GM20000 (cell line): ENCODE data around the gene CFAP45.
"Not testable (repeated sequence)": the region's sequence is repeated elsewhere in the genome, so short reads cannot be mapped to it uniquely, and the experiment has no call there.

Source experiments
- DNase-seq: peaks from one replicate; pipeline ENCODE4 v3.0.0; 2012; ENCODE audit warnings: low spot score
- TF ChIP-seq, protein P1 (sequence below): IDR thresholded peaks from 2 replicates; pipeline ENCODE4 v1.5.1; 2012; ENCODE audit warnings: mild to moderate bottlenecking, control low read depth; ENCODE audit errors: extremely low read depth, missing control alignments

CFAP45 gene

DNA sequence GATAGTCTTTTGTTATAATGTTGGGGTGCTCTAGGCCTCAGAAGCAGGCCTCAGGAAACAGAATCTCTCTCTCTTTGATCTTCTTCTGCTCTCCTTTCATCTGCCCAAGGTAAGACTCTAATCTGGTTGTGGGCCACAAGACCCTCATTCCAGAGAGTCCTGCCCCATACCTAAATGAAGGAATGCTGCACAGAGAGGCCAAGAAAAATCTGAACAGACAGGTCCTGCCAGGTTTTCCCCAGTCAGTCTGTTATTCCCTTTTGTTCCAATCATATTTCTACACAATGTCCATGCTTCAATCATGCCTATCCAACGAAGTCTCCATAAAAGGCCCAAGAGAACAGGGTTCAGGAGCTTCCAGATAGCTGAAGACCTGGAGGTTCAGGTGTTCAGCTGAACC lies 7.0 kb upstream of the CFAP45 start:
- TF ChIP-seq, protein P1, sequence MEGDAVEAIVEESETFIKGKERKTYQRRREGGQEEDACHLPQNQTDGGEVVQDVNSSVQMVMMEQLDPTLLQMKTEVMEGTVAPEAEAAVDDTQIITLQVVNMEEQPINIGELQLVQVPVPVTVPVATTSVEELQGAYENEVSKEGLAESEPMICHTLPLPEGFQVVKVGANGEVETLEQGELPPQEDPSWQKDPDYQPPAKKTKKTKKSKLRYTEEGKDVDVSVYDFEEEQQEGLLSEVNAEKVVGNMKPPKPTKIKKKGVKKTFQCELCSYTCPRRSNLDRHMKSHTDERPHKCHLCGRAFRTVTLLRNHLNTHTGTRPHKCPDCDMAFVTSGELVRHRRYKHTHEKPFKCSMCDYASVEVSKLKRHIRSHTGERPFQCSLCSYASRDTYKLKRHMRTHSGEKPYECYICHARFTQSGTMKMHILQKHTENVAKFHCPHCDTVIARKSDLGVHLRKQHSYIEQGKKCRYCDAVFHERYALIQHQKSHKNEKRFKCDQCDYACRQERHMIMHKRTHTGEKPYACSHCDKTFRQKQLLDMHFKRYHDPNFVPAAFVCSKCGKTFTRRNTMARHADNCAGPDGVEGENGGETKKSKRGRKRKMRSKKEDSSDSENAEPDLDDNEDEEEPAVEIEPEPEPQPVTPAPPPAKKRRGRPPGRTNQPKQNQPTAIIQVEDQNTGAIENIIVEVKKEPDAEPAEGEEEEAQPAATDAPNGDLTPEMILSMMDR, result no peak
- no peak for DNase-seq

DNA sequence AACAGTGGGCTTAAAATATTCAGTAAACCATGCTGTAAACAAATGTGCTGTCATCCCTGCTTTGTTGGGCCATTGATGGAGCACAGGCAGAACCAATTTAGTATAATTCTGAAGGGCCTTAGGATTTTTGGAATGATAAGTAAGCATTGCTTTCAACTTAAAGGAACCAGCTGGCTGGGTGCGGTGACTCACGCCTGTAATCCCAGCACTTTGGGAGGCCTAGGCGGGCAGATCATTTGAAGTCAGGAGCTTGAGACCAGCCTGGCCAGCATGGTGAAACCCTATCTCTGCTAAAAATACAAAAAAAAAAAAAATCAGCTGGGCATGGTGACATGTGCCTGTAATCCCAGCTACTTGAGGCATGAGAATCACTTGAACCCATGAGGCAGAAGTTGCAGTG lies 4.1 kb upstream of the CFAP45 start:
- DNase-seq, result not testable (repeated sequence)

DNA sequence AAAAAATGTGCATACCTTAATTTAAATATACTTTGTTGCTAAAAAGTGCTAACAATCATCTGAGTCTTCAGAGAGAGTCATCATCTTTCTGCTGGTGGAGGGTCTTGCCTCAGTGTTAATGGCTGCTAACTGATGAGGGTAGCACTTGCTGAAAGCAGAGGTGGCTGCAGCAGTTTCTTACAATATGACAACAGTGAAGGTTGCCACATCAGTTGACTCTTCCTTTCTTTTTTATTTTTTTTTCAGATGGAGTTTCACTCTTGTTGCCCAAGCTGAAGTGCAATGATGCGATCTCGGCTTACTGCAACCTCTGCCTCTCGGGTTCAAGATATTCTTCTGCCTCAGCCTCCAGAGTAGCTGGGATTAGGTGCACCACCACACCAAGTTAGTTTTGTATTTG lies 2.6 kb upstream of the CFAP45 start:
- no peak for DNase-seq
- TF ChIP-seq, protein P1, result no peak

- TF ChIP-seq, protein P1, result no peak
- DNase-seq, result no peak
Observed at GRCh38 chr1:159900755-159901360, 893 bp upstream of the CFAP45 start.

GRCh38 chr1:159899634-159900033 lies 331 bp downstream of the CFAP45 start:
- not testable (repeated sequence) for DNase-seq

DNA sequence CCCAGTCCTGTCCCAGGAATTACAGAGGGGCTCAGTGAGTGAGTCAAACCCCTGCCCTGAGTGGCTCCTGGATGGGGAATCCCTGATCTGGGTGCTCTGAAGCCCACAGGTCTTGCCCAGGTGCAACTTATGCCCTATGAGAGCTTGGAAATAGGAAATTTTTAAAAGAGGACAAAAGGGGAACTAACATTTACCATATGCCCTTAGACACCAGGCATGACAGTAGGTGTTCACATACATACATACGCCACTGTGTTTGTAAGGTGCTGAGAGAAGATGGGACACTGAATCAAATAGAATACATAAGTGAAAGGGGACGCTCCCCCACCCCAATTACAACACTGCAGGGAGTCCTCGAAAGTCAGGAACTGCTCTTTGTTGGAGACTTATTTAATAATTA lies 1.4 kb downstream of the CFAP45 start:
- no peak for DNase-seq
- TF ChIP-seq, protein P1, result no peak

GRCh38 chr1:159897962-159898361 lies 2.0 kb downstream of the CFAP45 start:
- TF ChIP-seq, protein P1, result no peak
- no peak for DNase-seq

DNA sequence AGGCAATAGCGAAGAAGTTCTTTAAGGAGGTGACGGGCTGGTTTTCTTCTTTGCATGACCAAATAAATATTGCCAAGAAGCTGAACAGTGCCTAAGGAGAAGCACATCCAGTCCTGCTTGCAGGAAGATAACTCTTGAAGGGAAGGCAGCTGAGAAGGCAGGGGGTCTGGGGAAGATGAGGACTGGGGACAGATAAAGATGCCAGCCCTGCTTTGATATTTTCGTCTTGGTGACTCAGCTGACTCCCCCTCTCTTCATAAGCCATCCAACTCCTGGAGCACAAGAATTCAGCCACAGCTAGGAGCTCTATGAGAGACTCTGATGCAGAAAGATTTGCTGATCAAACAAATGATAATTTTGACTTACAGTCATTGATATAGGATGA lies 3.4 kb downstream of the CFAP45 start:
- DNase-seq, result no peak
- TF ChIP-seq, protein P1, result no peak
